Measurements from ENCODE around the gene POP7.

- TF ChIP-seq CREB1 (IDR thresholded peaks at IDR 0.05; ENCODE audit: low read depth) (no peak), EGR1 (IDR thresholded peaks at IDR 0.05) (no peak), TEAD4 (IDR thresholded peaks at IDR 0.05) (no peak), CEBPB (IDR thresholded peaks at IDR 0.05) (no peak), USF1 (IDR thresholded peaks at IDR 0.05) (no peak), NFIC (IDR thresholded peaks at IDR 0.05) (no peak), EP300 (IDR thresholded peaks at IDR 0.05; ENCODE audit: borderline replicate concordance) (no peak), TAF1 (IDR thresholded peaks at IDR 0.05; ENCODE audit: low read depth) (no peak), FOXM1 (IDR thresholded peaks at IDR 0.05; ENCODE audit: borderline replicate concordance, low read depth) (no peak), YY1 (IDR thresholded peaks at IDR 0.05; ENCODE audit: low read depth) (no peak), ZBTB7A (IDR thresholded peaks at IDR 0.05; ENCODE audit: low read depth) (no peak), TCF12 (IDR thresholded peaks at IDR 0.05; ENCODE audit: low read depth) (no peak)
- TF ChIP-seq, protein P1, sequence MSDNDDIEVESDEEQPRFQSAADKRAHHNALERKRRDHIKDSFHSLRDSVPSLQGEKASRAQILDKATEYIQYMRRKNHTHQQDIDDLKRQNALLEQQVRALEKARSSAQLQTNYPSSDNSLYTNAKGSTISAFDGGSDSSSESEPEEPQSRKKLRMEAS (IDR thresholded peaks at IDR 0.05): no peak
- TF ChIP-seq, protein P2, sequence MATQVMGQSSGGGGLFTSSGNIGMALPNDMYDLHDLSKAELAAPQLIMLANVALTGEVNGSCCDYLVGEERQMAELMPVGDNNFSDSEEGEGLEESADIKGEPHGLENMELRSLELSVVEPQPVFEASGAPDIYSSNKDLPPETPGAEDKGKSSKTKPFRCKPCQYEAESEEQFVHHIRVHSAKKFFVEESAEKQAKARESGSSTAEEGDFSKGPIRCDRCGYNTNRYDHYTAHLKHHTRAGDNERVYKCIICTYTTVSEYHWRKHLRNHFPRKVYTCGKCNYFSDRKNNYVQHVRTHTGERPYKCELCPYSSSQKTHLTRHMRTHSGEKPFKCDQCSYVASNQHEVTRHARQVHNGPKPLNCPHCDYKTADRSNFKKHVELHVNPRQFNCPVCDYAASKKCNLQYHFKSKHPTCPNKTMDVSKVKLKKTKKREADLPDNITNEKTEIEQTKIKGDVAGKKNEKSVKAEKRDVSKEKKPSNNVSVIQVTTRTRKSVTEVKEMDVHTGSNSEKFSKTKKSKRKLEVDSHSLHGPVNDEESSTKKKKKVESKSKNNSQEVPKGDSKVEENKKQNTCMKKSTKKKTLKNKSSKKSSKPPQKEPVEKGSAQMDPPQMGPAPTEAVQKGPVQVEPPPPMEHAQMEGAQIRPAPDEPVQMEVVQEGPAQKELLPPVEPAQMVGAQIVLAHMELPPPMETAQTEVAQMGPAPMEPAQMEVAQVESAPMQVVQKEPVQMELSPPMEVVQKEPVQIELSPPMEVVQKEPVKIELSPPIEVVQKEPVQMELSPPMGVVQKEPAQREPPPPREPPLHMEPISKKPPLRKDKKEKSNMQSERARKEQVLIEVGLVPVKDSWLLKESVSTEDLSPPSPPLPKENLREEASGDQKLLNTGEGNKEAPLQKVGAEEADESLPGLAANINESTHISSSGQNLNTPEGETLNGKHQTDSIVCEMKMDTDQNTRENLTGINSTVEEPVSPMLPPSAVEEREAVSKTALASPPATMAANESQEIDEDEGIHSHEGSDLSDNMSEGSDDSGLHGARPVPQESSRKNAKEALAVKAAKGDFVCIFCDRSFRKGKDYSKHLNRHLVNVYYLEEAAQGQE (IDR thresholded peaks at IDR 0.05; ENCODE audit: low read depth): no peak
These were observed 18.1 kb upstream of the POP7 start for GRCh38 chr7:100687751-100688300.
